Right lobe of liver (tissue), 6 donors: ENCODE results near the gene CNNM1. TPM values are rescaled to one million over a fixed set of nuclear protein-coding genes. Genes with fewer than 3 reads are reported as not detected.

ENCODE experiments used
- ATAC-seq, 4 donors: fragments of 200-7000 bp; cut with Tn5 transposase; one replicate each; pipeline ENCODE4 v1.9.1; 2020; ENCODE audit warnings: mild to moderate bottlenecking in 4 of 4, moderate library complexity in 4 of 4
- DNase-seq, 3 donors: peaks; one replicate each; pipeline ENCODE4 v3.0.0-alpha.2; 2020
- H3K27ac ChIP-seq, 3 donors: fragments of 200-600 bp; one replicate each; pipeline ENCODE4 v1.8.0; 2022
- H3K27me3 ChIP-seq, 2 donors: fragments of 200-600 bp; one replicate each; pipeline ENCODE4 v1.8.0; 2022
- H3K36me3 ChIP-seq, 4 donors: fragments of 200-600 bp; sonication (generic) in 1 of 4; one replicate each; pipeline versions ENCODE4 v1.5.1 to v1.8.0; 2017 to 2022; ENCODE audit warnings: control low read depth in 1 of 4
- H3K4me1 ChIP-seq, 4 donors: fragments of 200-600 bp; sonication (generic) in 1 of 4; one replicate each; pipeline versions ENCODE4 v1.5.1 to v1.8.0; 2017 to 2022; ENCODE audit warnings: control low read depth in 1 of 4
- H3K4me3 ChIP-seq, 3 donors: fragments of 200-600 bp; one replicate each; pipeline ENCODE4 v1.8.0; 2022
- H3K9me3 ChIP-seq, 4 donors: fragments of 200-600 bp; sonication (generic) in 1 of 4; one replicate each; pipeline versions ENCODE4 v1.5.1 to v1.8.0; 2017 to 2022; ENCODE audit warnings: control low read depth in 1 of 4
- CTCF ChIP-seq, 4 donors: fragments of 200-600 bp in 3 of 4; fragments of 450-650 bp in 1 of 4; IDR thresholded peaks; one replicate each; pipeline versions ENCODE4 v1.5.1 to v1.8.0; 2016 to 2022; ENCODE audit warnings: antibody characterized with exemption in 4 of 4, mild to moderate bottlenecking in 2 of 4
- POLR2A ChIP-seq: fragments of 450-650 bp; IDR thresholded peaks from one replicate; pipeline ENCODE4 v1.6.1; 2017; ENCODE audit warnings: antibody characterized with exemption, mild to moderate bottlenecking
- WGBS: methylation state at CpG from one replicate; pipeline ENCODE4 v1.1.6; 2018; ENCODE audit warnings: low coverage, low lambda C conversion rate; ENCODE audit not compliant: insufficient coverage; ENCODE audit errors: missing lambda C conversion rate; 5-methylcytosine and 5-hydroxymethylcytosine counted together
- intact Hi-C, 2 donors: fragments of 100-400 bp; cut with DNase I; formaldehyde crosslinking; loops; one replicate each; pipeline versions ENCODE4 v1.11.2 to v1.14.1; 2022
- total RNA-seq, 6 experiments: library from RNA; depleted of rRNA in 2 of 6; stranded (reverse); fragments of >200 nt in 2 of 6; fragmentation: NEBNext Ultra II Directional in 3 of 6; extraction: Animal tissue kit (Norgen Biotek cat#: 25700) in 3 of 6; gene quantifications; one replicate each; pipeline versions ENCODE4 v1.1.0 to v1.2.4, GENCODE V29; 2016 to 2023
- donor health status: DM: no; HTN: yes; CAD: no.
- donor health status: DM: no; HTN: no; CAD: no.
- donor health status: DM: no; HTN: no; CAD: no.
- donor health status: DM: no; HTN: yes; CAD: no.
- donor health status: DM: no; HTN: yes; CAD: no.

Gene CNNM1
- total RNA-seq, 6 experiments from 2014 or later, result 0.12 to 0.40 (median 0.20) TPM

GRCh38 chr10:99395750-99396445 is 66.7 kb downstream of the CNNM1 start:
- no peaks in the 10 kb centered on the region for H3K27me3 ChIP-seq
- peak; percentile 31 to 70 (median 58) for ATAC-seq
- no peak for TF ChIP-seq POLR2A
- TF ChIP-seq CTCF (IDR thresholded peaks at IDR 0.05), result no peak
- no peak overlapping the region for H3K4me3 ChIP-seq
- peak overlapping the region in 2 of 3 donors; percentile 52 to 68 for H3K27ac ChIP-seq
- intact Hi-C loops, result loop anchor here in 1 of 2 donors (10.0 kb wide), 1 partner anchor 219 kb away; no protein-coding TSS in a partner anchor
- WGBS, result 50% methylated on average over 2 of the region's 2 CpGs
- peak in 2 of 3 donors; percentile 53 to 74 for DNase-seq
- H3K4me1 ChIP-seq, result peaks cover 0 to 49% (median 16%) of the 10 kb centered on the region in 4 donors
- peaks cover 0 to 37% (median 17%) of the 10 kb centered on the region in 4 donors for H3K36me3 ChIP-seq
- H3K9me3 ChIP-seq, result no peaks in the 10 kb centered on the region

- peaks cover 0 to 54% (median 16%) of the 10 kb centered on the region in 4 donors for H3K4me1 ChIP-seq
- no peaks in the 10 kb centered on the region for H3K9me3 ChIP-seq
- no peaks in the 10 kb centered on the region for H3K27me3 ChIP-seq
- H3K4me3 ChIP-seq, result no peak overlapping the region
- DNase-seq, result no peak
- peaks cover 0 to 43% (median 20%) of the 10 kb centered on the region in 4 donors for H3K36me3 ChIP-seq
- intact Hi-C loops, result loop anchor here in 1 of 2 donors (10.0 kb wide), 1 partner anchor 218 kb away; no protein-coding TSS in a partner anchor
- peak overlapping the region in 2 of 3 donors; percentile 52 to 68 for H3K27ac ChIP-seq
- WGBS, result 77% methylated on average over 3 of the region's 3 CpGs
- ATAC-seq, result no peak
- TF ChIP-seq CTCF (IDR thresholded peaks at IDR 0.05), result no peak
- TF ChIP-seq POLR2A, result no peak
Measured at GRCh38 chr10:99396471-99396870, 67.3 kb downstream of the CNNM1 start.

GRCh38 chr10:99399664-99400063 is 70.5 kb downstream of the CNNM1 start:
- H3K27me3 ChIP-seq, result no peaks in the 10 kb centered on the region

GRCh38 chr10:99403674-99404073 is 74.5 kb downstream of the CNNM1 start:
- Histone ChIP-seq H3K27me3 (no peaks in the 10 kb centered on the region), H3K4me3 (no peak overlapping the region), H3K36me3 (peaks cover 18 to 73% (median 46%) of the 10 kb centered on the region in 4 donors), H3K27ac (no peak overlapping the region), H3K9me3 (no peaks in the 10 kb centered on the region), H3K4me1 (peaks cover 0 to 21% (median 5%) of the 10 kb centered on the region in 4 donors)
- DNase-seq (no peak), ATAC-seq (no peak)
- intact Hi-C loops, result no loop called here
- TF ChIP-seq CTCF (IDR thresholded peaks at IDR 0.05) (no peak), POLR2A (no peak)
- WGBS, result 79% methylated on average over 5 of the region's 9 CpGs

More at GRCh38 chr10:99399664-99400063, 70.5 kb downstream of the CNNM1 start:
- TF ChIP-seq POLR2A (no peak), CTCF (IDR thresholded peaks at IDR 0.05) (no peak)
- WGBS, result 51% methylated on average over 2 of the region's 3 CpGs
- H3K9me3 ChIP-seq, result no peaks in the 10 kb centered on the region
- peaks cover 9 to 74% (median 38%) of the 10 kb centered on the region in 4 donors for H3K36me3 ChIP-seq
- intact Hi-C loops, result loop anchor here in 1 of 2 donors (10.0 kb wide), 1 partner anchor 215 kb away; no protein-coding TSS in a partner anchor
- ATAC-seq (peak; percentile 12 to 66 (median 40)), DNase-seq (no peak)
- H3K27ac ChIP-seq, result peak overlapping the region; percentile 13 to 79 (median 51)
- H3K4me3 ChIP-seq, result no peak overlapping the region
- H3K4me1 ChIP-seq, result peaks cover 0 to 40% (median 15%) of the 10 kb centered on the region in 4 donors
